ENCODE measurements around the gene ZMYM3.

Gene ZMYM3

DNA sequence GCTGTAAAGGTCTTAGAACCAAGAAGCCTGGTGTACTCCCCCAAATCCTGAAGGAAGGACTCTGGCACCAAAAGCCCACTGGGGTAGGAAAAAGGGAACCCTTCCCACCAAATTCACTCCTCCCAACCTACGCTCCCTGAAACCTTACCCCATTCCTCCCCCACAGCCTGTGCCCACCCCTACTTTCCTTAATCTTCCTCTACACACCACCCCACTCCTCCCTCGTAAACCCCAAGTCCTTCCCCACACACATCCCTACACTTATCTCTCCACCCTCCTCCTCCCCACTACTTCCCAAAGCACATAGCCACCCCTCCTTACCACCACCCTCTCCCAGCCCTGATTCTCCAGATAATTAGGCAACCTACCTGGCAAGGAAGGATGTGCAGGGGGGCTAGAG lies 1.7 kb downstream of the ZMYM3 start:
- no peak for DNase-seq

DNA sequence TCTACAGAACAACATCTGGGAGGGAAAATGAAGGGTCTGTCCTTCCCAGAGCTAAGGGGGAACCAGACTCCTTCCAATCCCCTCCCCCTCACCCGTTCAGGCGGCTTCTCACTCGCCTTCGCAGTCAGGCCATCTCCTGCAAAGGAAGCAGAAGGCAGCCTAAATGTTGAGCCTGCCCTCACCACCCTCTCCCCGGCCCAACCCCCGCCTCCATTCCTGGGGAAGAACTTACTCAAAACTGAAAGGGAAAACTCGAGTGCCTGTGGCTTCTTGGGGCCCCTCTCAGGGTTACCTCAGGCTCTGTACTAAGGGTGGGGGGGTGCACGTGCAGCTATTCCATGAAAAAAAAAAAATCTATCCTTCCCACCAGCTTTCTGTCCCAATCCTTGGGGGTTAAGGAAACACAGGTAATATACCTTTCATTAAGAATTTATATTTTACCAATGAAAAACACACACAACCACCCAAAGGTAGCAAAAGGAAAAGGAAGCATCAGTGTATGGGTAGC lies 2.4 kb downstream of the ZMYM3 start:
- no peak for DNase-seq

DNA sequence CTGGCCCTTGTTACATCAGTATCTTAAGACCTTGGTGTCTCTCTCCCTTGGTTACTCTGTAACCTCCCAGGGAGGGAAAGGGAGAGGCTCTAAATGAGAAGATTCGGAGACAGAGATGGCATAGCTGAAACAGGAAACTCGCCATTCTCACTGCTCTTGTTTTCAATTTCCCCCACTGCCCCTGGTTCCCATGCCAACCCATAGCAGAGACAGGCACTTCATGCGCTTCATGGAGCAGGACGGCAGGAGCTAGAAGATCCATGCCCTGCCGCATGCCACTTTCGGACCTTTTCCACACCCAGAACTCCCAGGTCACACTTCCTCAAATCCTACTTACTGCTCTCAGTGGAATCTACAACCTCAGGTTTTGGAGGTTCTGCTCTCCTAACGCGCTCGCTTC lies 3.1 kb downstream of the ZMYM3 start:
- no peak for DNase-seq

DNA sequence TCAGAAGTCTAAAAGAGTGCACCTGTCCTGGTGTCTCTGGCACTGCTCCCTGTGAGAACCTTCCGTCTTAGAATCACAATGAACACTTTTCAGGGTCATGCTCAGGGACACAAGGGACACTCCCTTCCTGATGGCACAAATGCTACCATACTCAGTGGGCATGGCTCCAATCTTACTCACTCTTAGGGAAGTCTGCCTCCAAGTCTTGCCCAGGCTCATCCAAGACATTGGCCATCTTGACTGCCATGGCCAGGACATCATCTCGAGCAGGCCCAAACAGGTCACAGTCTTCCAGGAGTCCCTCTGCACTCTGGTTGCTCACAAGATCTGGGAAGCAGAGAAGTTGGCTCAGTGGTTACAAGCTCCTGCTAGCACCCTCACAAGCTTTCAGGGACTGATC lies 8.8 kb downstream of the ZMYM3 start:
- no peak for DNase-seq

DNA sequence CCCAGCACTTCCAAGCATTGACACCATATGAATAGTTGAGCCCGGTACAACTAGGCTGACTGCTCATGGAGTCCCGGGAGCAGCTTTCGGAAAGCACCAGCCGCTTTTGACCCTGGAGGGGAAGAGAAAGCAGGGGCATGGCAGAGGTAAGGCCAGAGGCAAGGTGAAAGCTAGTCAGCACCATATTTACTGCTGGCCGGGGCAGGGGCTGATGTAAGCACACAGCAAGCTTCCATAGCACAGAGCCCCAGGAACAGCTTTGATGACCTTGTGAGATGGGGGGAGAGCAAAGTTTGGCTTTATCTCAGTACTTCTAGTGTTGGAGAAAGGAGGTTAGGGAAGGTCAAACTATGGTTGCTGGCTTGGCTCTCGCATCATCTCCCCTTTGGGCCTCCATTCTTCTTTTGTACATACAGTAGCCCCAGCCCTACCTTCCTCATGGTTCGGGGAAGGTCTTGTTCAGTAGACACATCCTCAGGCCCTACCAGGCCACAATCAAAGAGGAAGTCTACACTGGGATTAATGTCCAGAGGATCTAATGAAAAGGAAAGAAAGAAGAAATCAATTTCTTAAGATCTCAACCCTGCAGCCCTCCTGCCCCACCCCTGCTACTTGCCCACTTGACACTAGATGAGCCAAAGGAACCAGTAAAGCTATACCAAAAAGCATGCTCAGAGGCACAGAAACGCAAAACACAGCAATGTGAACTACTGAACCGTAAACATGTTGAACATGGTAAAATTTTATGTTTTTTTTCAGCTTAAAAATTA lies 9.4 kb downstream of the ZMYM3 start:
- DNase-seq: no peak

DNA sequence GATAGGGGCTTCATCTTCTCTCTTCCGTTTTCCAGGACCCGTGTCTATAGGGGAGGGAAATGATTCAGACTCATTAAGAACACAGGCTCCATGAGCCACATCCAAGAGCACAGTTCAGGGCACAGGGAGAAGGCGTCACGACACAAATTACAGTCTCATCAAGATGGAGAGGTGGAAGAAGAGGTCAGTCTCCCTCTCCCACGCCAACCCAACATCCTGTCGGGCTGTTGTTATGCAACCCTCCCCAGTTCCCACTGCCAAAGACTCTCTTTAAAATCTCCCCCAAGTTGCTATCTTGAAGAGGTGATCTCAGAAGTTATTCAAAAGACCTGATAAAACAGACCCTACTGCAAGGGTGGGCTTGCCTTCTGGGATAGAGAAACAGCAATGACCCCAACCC lies 12.6 kb downstream of the ZMYM3 start:
- no peak for DNase-seq

DNA sequence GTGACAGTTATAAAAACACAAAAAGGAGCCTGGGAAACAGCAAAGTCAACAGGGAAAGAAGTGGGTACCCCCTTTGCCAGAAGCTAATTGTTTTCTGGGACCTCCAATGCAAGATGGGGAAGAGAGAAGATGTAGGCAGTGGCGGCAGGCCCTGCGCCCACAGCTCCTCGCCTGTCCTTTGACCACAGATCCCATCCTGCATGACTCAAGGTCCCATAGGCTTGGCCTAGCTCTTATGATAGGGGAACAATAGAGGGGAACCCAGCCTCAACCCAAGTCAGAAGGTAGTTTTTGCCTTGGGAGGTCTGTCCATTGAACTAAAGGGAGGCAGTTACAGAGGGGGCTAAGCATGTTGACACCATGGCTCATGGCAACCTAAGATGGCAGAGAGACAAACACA lies 14.2 kb downstream of the ZMYM3 start:
- DNase-seq: no peak

DNA sequence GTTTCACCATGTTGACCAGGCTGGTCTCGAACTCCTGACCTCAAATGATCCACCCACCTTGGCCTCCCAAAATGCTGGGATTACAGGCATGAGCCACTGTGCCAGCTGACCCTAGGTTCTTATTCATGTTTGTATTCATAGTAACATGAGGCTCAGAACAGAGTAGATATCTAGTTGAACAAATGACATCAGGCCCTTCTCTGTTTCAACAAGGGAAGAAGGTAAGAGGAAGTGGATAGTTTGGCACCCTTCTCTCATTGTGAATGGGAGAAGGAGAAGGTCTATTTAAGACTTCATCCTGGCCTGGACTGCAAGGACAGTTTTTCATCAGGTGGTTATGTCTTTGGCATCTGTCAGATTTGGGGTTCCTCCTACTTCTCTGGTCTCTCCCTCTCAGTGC lies 17.1 kb downstream of the ZMYM3 start:
- DNase-seq: no peak

DNA sequence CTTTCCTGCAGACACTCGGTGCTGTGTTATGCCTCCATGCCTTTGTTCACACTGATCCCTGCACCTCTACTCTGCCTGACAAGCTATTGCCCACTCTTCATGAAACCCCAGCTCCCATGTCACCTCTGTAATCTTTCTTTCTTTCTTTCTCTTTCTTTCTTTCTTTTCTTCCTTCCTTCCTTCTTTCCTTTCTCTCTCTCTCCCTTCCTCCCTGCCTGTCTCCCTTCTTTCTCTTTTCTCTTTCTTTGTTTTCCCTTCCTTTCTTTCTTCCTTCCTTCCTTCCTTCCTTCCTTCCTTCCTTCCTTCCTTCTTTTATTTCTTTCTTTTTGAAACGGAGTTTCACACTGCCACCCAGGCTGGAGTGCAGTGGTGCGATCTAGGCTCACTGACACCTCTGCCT lies 18.5 kb downstream of the ZMYM3 start:
- no peak for DNase-seq

DNA sequence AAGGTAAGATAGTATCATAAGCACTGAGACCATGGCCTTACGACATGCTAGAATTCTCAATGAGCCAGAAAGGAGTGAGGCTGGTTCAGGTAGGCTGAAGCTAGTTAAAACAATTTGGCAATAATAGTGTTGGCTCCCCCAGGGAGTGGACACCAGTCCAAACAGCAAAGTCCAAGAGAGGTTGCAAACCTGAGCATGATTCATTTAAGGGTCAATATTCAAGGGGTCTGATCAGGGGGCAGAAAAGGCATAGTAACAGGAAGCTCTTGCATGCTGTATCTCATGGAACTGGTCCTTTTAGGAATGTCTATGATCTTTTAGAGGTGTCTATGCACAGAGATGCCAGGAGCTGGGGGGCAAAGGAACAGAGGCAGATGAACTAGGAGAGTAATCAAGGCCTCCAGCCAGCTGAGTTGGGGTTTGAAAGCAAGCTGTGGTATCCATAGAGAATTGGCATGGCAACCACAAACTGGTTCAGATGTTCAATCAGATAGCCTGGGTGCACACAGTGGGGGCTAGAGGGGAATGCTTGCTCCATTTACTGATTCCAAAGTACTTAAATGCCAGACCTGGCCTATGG lies 25.8 kb downstream of the ZMYM3 start:
- no peak for DNase-seq

DNA sequence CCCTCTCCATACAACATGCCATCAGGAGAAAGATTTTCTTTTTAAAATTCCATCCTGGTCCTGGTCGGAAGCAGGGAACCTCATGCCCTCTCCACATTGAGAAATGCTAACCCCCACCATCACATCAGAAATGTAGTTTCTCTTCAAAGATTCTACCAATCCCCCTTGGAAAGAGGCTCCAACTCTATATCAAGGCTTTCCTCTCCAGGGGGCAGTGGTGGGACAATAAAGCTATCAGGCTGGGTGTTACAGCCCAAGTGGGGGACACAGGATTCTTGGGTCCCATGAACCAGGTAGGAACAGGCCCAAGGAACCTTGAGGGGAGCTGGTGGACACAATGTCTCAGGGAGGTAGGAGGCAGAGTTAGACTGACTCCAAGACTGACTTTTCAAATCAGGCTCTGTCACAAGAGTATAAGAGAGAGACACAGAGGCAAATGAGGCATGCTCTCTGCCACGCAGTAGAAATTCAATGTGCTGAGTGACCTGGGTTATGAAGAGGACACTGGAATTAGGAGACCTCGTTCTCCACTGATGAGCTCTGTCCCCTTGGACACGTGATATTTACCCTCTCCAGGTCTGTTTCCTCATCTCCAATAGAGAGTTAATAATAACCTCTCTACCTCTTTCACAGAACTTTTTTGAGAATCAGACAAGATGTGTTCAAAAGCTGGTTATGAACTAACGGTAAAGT lies 26.4 kb downstream of the ZMYM3 start:
- DNase-seq: no peak

DNA sequence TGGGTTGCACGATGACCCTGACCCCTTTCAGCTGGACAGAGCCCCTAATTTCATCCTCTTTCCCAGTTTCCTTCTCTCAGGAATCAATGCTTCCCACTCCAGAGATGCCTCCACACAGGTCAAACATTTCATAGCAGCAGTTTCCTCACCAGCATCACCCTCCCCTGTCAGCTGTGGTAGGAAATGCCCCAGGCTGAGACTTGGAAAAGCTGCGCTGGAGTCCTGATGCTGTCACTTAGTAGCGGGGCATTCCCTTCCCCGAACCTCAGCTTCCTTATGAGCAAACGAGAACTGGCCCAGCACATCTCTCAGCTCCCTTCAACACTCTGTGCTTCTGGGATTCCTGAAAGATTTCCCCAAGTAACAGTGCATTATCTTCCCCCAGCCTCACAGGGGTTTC lies 28.3 kb downstream of the ZMYM3 start:
- DNase-seq: no peak

DNA sequence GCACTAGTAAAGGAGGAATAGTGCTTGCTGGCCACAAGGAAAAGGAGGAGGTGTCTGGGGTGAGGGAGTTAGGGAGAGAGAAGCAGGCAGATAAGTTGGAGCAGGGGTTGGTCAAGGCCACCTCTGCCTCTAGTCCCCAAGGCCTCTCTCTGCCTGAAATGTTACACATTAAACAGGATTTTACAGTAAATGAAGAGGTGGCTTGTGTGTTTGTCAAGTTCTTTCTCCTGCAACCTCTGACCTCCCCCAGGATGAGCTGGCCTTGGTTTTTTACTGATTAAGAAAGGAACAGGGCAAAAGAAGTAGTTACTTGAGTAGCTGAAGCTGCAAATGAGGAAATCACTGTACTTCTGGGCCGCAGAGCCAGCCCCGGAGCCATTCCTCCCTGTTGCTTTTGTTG lies 28.9 kb downstream of the ZMYM3 start:
- no peak for DNase-seq

DNA sequence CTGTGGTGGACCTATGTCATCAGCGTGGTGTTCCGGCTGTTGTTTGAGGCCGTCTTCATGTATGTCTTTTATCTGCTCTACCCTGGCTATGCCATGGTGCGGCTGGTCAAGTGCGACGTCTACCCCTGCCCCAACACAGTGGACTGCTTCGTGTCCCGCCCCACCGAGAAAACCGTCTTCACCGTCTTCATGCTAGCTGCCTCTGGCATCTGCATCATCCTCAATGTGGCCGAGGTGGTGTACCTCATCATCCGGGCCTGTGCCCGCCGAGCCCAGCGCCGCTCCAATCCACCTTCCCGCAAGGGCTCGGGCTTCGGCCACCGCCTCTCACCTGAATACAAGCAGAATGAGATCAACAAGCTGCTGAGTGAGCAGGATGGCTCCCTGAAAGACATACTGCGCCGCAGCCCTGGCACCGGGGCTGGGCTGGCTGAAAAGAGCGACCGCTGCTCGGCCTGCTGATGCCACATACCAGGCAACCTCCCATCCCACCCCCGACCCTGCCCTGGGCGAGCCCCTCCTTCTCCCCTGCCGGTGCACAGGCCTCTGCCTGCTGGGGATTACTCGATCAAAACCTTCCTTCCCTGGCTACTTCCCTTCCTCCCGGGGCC lies 29.7 kb downstream of the ZMYM3 start:
- no peak for DNase-seq

DNA sequence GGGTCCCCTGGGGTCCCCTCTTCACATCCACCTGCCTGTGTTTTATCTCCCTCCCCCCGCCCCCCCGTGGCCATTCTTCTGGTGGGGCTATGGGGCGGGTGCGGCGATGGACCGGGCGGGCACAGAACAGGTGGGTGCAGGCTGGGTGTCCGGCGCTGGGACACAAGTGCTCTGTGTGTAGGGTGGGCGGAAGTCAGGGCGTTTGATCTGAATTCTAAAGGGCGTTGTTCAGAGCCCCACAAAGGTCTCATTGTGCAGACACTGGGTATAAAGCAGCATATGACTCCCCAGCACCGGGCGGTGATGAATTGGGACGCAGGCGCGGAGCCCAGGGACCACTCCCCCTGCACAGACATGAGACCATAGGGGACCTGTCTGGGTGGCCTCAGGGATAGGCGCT lies 31.0 kb downstream of the ZMYM3 start, which contains the start of gene GJB1:
GJB1 (plus strand) TSS at position 296 of the 400 bp plus-strand sequence. CDS start 484 bp downstream, outside the sequence.
- no peak for DNase-seq

DNA sequence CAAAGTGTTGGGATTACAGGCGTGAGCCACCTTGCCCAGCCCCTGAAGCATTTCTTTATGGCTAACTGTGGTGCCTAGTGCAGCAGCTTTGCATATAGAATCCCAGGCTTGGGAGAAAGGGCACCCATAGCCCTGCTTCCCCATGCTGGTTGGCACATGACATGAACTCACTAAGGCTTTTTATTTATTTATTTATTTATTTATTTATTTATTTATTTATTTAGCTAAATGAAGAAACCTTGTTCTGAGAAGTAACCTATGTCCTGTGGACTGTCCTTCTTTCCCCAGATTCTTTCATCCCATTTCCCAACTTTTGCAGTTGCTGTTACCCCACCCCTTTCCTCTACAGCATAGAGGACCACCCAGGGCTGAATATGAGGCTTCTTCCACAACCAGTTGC lies 32.8 kb downstream of the ZMYM3 start:
- DNase-seq: no peak

DNA sequence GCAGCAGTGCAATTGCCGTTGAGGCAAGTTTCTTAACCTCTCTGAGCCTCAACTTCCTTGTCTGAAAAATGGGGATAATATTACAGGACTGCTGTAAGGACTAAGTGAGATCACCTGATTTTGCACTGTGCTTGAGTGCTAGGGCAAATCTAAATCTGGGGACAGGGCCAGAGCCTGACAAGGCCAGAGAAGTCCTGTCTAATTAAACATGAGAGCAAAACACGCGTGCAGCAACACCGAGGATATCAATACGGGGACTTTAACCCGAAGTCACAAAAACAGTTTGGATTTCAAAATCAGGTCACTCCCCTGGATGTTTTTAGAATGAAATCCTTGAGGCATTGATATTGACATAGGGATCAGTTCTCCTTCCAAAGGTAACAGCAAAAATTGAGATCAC lies 36.6 kb downstream of the ZMYM3 start:
- no peak for DNase-seq

DNA sequence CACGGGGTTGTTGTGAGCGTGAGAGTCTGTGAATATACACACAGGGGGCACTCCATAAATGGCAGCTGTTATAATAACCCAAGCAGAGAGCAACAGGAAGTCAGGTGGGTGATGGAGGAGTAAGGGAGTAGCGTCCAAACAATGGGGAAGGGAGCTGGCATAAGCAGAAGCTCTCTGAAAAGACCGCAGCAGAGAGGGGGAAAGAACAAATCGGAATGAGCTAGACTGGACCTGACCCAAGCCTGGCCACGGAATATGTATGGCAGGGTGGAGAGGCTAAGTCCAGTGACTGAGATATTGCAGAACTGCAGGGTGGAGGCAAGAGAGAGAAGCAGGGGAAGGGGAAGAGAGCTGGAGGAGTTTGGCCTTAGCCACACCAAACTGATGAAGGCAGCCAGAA lies 37.5 kb downstream of the ZMYM3 start:
- DNase-seq: no peak

DNA sequence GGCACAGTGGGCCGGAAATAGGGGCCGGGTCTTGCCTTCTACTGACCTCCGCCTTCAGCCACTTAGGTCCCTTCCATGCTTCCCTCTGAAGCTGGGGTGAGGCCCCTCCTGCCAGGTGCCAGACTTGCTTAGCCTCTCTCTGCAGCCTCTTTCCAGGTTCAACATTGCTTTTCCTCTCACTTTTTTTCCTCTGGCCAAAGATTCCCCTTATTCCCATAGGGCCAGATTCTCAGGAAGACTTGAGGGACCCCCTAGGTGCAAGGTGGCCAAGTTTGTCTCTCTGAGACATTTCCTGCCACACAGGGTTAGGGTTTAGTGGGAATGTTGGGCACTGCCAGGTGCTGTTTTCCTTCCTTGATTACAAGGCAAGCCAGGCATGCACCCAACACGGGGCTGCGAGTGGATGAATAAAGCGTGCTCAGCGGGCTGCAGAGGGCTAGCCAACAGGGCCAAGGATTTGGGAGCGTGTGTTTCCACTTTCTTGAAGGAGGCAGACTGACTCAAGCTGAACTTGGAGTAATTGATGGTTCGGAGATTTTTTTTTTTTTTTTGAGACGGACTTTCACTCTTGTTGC lies 38.5 kb downstream of the ZMYM3 start:
- DNase-seq: no peak

DNA sequence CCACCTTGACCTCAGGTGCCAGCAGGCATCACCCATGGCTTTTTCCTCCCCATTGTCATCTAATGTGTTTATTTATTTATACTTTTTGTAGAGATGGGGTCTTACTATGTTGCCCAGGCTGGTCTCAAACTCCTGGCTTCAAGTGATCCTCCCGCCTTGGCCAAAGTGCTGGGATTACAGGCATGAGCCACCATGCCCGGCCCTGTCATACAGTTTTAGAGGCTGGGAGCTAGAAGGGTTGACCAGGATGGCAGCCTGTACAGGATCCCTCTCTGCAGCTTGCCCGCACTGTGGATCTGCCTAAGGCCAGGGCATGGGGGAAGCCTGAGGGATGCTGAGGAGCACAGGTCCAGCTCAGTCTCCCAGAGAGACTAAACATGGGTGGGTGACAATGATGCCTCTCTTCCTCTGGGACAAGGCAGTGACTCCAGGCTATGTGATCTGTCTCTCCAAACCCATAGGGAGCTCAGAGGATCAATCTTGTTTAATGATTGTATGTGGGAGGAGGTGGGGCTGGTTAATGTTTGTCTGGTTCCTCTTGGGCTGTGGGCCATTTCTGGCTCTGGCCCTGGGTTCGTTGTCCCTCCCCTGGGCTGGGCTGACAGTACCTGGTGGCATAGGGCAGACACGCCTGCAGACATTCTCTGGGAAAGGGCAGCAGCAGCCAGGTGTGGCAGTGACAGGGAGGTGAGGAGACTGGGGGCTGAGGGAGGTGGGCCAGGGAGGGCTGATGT lies 39.2 kb downstream of the ZMYM3 start:
- DNase-seq: no peak

DNA sequence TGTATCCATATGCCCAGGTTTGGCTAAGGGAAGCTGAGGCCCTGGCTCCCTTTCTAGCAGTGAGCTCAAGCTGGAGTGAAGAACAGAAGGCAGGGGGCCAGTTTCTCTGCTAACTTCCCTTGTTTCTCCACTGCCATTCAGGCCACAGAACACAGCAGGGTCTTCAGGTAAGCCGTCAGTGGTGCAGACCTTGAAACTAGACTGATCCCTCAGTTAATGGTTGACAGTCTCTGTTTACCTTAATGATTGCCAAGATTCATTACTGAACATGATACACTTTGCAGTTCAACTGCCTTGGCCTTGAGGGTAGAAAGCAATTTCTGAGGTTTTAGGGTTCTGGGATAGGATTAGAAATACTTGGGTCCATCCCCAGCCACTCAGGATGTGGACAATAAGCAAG lies 39.8 kb downstream of the ZMYM3 start:
- DNase-seq: no peak

DNA sequence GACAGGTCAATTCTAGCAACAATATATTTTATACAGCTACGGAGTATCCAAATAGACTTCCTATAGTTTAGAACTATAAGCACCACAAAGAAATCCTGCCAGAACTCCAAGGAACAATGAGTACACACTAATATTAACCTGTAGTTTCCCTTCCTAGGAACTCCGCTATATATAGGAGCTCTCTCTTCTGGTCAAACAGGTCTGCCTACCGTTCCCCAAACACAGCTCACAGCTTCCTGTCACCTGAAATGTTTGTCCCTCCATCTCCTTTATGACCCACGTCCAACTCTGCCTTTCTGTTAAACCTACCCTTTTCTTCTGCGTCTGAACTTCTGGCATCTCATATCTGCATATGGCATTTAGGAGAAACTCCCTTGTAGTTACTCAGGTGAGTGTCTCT lies 41.4 kb downstream of the ZMYM3 start:
- no peak for DNase-seq

DNA sequence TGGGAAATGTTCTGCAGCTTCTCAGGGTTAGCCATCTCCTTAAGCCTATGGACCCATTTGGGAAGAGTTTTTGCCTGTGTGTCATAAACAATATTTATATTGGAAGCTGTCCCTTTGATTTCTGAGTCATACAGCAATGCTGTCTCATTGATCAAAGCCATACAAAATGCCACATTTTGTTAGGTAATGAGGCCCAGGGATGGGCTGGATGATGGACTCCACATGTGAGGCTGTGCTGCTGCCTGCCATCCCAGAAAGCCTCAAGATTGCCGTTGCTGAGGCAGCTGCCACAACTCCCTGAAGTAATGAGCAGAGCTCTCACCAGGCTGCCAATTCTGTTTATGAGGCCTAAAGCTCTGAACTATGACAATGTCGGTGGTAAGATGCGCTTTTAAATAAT lies 43.1 kb downstream of the ZMYM3 start:
- no peak for DNase-seq

Data from AML-193 (cell line).